ENCODE results near the gene MYL7. TPM values are rescaled to one million over a fixed set of nuclear protein-coding genes. Genes with fewer than 3 reads are reported as not detected.
A peak's percentile ranks its signal among the peaks of the same experiment; 100 is the strongest.

The MYL7 gene
- total RNA-seq, 1 experiment from 2014 or later, result 5.7 TPM

DNA sequence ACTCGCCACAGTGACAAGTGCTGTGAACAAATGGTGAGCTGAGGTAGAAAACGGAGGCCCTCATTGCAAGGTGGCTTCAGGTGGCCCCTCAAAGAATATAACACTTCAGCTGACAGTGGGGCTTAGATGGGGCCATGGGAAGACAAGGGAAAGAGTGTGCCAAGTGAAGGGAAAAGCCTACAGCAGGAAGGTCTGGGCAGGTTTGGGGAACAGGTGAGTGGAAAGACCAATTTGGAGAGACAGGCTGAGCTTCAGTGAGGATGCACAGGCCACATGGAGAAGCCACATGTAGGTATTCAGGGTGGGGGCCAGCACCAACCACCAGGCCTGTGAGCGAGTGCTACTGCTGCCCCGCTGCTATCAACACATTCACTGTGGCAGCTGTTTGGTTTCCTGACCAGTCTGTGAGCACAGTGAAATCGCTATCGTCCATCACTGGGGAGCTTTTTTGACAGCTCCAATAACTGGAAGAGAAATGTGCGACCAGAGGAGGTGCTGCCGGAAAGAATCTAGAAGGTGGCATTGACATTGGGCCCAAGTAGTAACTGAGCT lies 21.2 kb downstream of the MYL7 start:
- Mint-ChIP-seq H3K27me3 (ENCODE audit: low read depth) (peaks cover 5% of the 10 kb centered on the region), H3K36me3 (ENCODE audit: insufficient read depth in 1 of 3, low read depth in 3 of 3) (peaks cover 35 to 74% (median 63%) of the 10 kb centered on the region in 3 experiments), H3K4me3 (peak overlapping the region in 1 of 2 experiments; percentile 36; a peak in 1 of 5 replicates), H3K4me1 (peaks cover 10 to 12% of the 10 kb centered on the region in 2 experiments), H3K9me3 (no peaks in the 10 kb centered on the region; a peak in 1 of 5 replicates), H3K27ac (no peak overlapping the region)
- TF ChIP-seq, protein P1, sequence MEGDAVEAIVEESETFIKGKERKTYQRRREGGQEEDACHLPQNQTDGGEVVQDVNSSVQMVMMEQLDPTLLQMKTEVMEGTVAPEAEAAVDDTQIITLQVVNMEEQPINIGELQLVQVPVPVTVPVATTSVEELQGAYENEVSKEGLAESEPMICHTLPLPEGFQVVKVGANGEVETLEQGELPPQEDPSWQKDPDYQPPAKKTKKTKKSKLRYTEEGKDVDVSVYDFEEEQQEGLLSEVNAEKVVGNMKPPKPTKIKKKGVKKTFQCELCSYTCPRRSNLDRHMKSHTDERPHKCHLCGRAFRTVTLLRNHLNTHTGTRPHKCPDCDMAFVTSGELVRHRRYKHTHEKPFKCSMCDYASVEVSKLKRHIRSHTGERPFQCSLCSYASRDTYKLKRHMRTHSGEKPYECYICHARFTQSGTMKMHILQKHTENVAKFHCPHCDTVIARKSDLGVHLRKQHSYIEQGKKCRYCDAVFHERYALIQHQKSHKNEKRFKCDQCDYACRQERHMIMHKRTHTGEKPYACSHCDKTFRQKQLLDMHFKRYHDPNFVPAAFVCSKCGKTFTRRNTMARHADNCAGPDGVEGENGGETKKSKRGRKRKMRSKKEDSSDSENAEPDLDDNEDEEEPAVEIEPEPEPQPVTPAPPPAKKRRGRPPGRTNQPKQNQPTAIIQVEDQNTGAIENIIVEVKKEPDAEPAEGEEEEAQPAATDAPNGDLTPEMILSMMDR (conservative IDR thresholded peaks at IDR 0.05), result no peak
- Histone ChIP-seq H3K14ac (ENCODE audit: insufficient read depth, low read length) (no peak overlapping the region), H3K27ac (ENCODE audit: insufficient read length, low read depth, low read length) (no peak overlapping the region), H3K56ac (ENCODE audit: insufficient read length, low read depth, low read length) (no peak overlapping the region), H3K4me1 (ENCODE audit: insufficient read depth, low read length) (no peaks in the 10 kb centered on the region), H3K27me3 (ENCODE audit: insufficient read depth, low read length) (no peaks in the 10 kb centered on the region), H4K20me1 (ENCODE audit: control insufficient read depth, insufficient read depth, insufficient read length) (no peaks in the 10 kb centered on the region), H4K91ac (ENCODE audit: insufficient read length, low read depth, low read length) (no peak overlapping the region), H4K5ac (ENCODE audit: insufficient read length, low read depth, low read length) (no peak overlapping the region), H3K18ac (ENCODE audit: insufficient read length, low read depth, low read length) (no peak overlapping the region), H2AFZ (ENCODE audit: low read length) (no peak overlapping the region), H3K23me2 (ENCODE audit: insufficient read length, low read depth, low read length, poor library complexity, severe bottlenecking) (peaks cover 11% of the 10 kb centered on the region), H3K23ac (ENCODE audit: insufficient read length, low read depth, low read length) (no peak overlapping the region), H2AK5ac (ENCODE audit: insufficient read length, low read length) (no peak overlapping the region), H3T11ph (ENCODE audit: low read length) (no peak overlapping the region), H2BK120ac (ENCODE audit: low read depth, low read length, poor library complexity, severe bottlenecking) (no peak overlapping the region), H3K4me2 (ENCODE audit: insufficient read depth, insufficient read length, low read length) (no peak overlapping the region), H3K4ac (ENCODE audit: low read depth, low read length) (no peak overlapping the region), H3K9me3 (ENCODE audit: control insufficient read depth, low read depth, low read length) (no peaks in the 10 kb centered on the region), H2BK5ac (ENCODE audit: insufficient read length, low read length) (no peak overlapping the region), H2BK12ac (ENCODE audit: insufficient read length, low read depth, low read length) (no peak overlapping the region), H3K79me1 (ENCODE audit: insufficient read depth, low read depth, low read length, poor library complexity, severe bottlenecking) (peaks cover 2% of the 10 kb centered on the region), H4K8ac (replicated peaks; ENCODE audit: insufficient read length, low read depth, low read length) (no peak overlapping the region), H3K9ac (ENCODE audit: extremely low read depth, insufficient read length, low read length) (no peak overlapping the region), H2BK15ac (ENCODE audit: low read depth, low read length) (no peak overlapping the region), H2BK20ac (ENCODE audit: low read depth, low read length, poor library complexity, severe bottlenecking) (no peak overlapping the region), H3K79me2 (ENCODE audit: insufficient read depth, low read length) (no peaks in the 10 kb centered on the region; the same call in 1 of the 2 replicates)
- no peak for DNase-seq
- no CpG with 5 or more reads among the region's 8 CpGs for WGBS (ENCODE audit: extremely low coverage, insufficient read length, low lambda C conversion rate)

Measured in H9 (cell line).